A549 treated with Hydrocortisone at 1 μM for 4 hours (cell line): ENCODE results near the gene HIF3A. TPM values are rescaled to one million over a fixed set of nuclear protein-coding genes. Genes with fewer than 3 reads are reported as not detected.

ENCODE experiments used
- total RNA-seq: library from RNA; stranded (reverse); fragments of 200-300 nt; extraction: Qiagen RNA extraction; gene quantifications from 5 replicates; pipeline ENCODE4 v1.2.3, GENCODE V29; 2022

The HIF3A gene
- 0.03 to 0.09 TPM (median 0.05 TPM) in 4 of 5 replicates, not detected in the other for total RNA-seq

DNA sequence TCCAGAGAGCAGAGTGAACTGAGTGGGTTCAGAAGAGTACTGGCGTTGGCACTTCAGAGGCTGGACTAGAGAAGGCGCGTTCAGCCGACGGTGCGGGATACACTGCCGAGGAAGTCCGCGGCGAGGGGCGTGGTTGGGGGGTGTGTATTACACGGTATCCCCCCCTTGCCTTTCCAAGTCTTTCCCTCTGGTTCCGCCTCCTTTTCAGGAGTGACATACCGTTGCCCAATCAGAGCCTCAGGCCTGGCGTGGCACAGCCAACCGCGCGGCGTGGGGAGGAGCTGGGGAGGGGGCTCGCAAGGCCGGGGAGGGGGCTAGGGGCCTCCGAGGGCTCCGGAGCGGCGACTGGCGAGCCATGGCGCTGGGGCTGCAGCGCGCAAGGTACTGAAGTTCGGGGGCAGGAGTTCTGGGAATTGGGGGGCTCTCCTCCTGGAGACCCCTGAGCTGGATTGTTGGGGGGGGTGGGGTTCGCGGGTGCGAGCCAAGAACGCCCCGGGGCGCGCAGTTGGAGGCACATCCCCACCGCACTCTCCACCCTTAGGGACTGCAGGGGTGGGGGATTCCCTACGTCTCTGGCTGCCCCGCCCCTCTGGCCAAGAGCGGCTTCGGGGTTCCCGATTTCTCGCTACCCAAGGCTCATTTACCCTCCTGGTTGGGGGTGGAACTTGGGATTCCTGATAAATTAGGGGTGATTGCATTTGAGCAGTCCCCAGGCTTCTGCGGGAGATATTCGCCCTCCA, at the start of gene HIF3A:
Gene HIF3A (plus strand): TSS at position 321 of the 740 bp plus-strand sequence. CDS start 35 bp downstream, at position 356.

DNA sequence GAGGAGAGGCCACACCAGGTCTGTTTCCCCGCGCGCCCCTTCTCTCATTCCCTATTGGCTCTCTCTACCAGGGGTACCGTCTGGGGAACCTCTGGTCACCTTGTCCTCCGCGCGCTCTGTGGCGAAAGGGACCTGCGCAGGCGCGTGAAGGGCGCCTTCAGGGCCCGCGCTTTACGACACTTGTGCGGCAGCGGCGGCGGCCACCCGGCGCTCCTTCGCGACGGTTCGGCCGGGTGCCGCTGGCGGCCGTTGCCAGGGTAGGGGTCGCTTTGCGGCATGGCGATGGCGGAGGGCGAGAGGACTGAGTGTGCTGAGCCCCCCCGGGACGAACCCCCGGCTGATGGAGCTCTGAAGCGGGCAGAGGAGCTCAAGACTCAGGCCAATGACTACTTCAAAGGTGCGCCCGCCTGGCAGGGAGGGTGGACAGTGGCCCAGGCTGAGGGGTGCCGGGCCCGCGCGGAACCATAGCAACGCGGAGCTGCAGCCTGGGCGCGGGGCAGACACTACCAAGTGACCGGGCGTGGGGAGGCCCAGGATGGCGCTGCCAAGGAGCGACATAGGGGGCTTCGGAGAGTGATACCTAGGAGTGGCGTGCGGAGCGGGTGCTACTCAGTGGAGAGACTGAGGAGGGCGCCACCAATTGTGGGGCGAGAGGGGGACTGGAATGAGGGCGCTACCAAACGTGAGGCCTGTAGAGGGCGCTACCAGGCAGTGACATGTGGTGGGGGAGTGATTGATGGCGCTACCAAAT, 50.2 kb downstream of the HIF3A start, which contains the start of gene PPP5C:
Gene PPP5C (plus strand): TSS at position 267 of the 751 bp plus-strand sequence. CDS start 10 bp downstream, at position 277.

Other genes starting within 250 kb of the HIF3A start
- gene IGFL3, start 172.4 kb upstream of the HIF3A start, total RNA-seq, result 0.35 to 0.39 TPM in 2 of 5 replicates, not detected in the others
- gene IGFL2, start 148.8 kb upstream of the HIF3A start, total RNA-seq, result 0.30 to 1.5 TPM (median 0.38 TPM) in 5 replicates
- 1.0 to 2.8 TPM (median 2.2 TPM) in 5 replicates for gene IGFL1, start 67.3 kb upstream of the HIF3A start, total RNA-seq
- gene PPP5C, start 50.0 kb downstream of the HIF3A start, total RNA-seq, result 78.6 to 84.5 TPM (median 83.2 TPM) in 5 replicates
- not detected in 5 replicates for gene CCDC8, start 116.5 kb downstream of the HIF3A start, total RNA-seq
- gene PNMA8C, start 131.9 kb downstream of the HIF3A start, total RNA-seq, result not detected in 5 replicates
- 8.5 to 11.6 TPM (median 9.4 TPM) in 5 replicates for gene PNMA8A, start 174.5 kb downstream of the HIF3A start, total RNA-seq
- gene PNMA8B, start 198.8 kb downstream of the HIF3A start, total RNA-seq, result not detected in 5 replicates